OCI-M1 (cell line): ENCODE measurements around the gene CRAT.
A peak's percentile ranks its signal among the peaks of the same experiment; 100 is the strongest.

Source experiments
- DNase-seq: peaks from one replicate; lab custom pipeline; 2025; lab: John Stamatoyannopoulos, UW

Gene CRAT

DNA sequence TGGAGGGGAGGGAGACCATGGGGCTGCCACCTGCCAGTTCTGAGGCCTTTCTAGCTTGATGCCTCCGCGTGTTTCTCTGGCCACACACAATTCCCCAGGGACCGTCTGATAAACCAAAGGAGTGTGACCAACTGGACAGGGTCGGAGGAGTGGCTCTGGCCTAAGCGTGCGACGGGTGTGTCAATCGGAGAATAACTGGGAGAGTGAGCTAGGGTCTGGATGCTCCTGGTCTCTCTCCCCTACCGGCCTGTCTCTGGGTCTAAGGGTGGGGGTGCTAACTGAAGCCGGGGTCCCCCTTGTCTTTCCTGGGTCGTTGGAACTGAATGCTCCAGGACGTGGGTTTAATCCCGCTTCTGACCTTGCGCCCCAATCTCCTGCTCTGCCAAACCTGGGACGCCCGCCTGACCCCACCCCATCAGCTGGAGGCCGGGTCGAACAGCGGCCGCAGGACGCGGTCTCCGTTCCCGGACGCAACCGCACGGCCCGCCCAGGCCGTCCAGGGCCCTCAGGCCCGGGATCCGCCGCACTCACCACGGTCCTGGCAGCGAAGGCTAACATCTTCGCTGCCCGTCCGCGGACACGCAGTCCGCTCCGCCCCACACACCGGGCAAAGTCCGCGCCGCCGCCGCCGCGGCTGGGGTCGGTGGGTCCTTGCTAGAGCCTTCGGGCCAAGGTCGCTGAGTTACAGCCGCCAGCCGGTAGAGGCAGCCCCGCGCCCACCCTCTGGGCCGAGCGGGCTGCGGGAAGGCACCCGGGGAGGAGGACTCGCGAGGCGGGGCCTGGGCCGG lies 447 bp downstream of the CRAT start:
- DNase-seq, result no peak

DNA sequence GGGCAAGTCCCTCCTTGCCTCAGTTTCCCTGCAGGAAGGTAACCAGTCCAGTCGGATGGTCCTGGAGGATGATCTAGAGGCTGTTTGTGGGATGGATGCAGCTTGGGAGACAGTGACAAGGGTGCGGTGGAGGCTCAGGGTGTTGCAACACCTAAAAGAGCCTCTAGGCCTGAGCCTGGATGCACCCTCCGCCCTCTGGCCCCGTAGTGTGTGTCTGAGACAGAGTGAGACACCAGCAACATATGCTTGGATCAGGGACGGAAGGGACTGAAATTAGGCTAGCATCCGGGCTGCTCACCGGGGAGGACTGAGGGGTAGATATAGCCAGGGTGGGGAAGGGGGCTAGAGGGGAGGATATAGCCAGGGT lies 1.1 kb downstream of the CRAT start:
- DNase-seq, result no peak

DNA sequence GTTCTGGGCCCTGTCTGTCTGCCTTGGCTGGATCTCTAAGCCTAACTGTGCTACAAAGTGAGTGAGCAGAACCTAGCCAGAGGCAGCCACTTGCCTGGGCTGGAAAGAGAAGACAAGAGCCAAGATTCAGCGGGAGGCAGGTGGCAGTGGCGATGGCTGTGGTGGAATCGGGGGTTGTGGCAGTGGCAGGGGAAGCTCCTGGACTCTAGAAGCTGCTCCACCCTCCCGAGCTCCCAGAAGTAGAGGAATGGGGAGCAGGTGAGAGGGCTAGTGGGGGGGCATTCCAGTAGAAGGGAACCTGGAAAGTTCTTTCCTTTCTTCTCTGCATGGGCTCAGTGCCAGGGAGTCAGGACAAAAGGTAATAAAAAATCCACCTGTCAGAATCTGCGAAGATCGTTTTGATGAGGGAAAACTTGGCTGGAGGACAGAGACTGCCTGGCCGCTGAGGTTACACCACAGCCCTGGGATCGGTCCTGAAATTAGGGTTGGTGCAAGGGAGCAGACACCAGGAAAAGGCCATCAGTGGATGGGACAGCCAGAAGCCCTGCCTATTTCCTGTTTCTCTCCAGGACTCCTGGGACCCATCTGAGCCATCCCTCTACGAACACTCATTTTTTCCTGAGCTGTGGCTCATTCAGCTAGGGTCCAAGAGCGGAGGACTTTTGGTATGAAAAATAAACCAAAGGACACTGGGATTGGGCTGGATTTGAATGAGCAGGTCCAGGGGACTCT lies 1.6 kb downstream of the CRAT start:
- no peak for DNase-seq

DNA sequence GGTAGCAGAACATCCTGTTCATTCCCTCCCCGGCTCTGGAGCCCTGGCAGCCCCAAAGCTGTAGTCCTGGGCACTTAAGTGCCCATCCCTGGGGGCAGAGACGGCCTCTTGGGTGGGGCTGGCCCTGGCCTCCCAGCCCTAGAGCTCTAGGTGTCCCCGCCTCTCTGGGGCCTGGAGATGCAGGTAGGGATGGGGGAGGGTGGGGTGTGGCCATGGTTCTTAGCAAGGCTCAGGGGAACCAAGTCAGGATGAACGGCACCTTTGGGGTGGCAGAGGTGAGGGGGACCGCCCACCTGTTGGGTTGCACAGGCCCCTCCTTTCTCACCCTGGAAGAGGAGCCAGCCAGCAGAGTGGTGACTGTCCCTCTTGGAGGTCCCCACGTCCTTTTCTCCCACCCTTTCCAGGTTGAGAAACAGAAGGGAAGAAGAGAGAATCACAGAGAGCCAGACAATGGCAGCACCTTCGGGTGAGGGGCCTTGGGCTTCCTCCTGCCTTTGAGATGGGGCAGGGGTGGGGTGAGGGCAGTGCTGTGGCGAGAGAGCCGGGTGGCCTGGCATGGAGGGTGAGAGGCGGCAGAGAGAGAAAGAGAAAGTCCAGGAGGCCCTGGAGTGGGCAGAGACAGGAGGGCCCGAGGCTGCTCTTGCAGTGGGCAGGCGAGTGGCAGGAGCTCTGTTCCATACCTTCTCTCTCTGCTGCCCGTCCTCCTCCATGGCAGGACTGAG lies 2.3 kb downstream of the CRAT start:
- DNase-seq, result no peak

DNA sequence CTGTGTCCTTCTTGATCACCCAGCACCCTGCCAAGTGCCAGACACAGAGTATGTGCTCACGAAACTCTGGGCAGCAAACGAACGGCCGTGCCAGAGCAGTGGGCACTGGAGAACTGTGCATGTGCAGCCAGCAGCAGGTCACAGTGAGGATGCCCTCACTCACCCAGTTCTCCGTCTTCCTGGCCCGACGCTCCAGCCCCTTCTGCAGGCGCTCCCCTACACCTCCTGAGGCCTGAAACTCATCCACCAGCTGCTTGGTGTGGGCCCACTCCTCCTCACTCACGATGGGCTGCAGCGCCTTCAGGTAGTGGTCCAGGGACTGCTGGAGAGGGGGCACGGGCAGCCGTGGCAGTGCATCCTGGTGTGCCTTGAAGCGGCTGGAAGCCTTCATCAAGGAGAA lies 2.9 kb downstream of the CRAT start:
- no peak for DNase-seq

DNA sequence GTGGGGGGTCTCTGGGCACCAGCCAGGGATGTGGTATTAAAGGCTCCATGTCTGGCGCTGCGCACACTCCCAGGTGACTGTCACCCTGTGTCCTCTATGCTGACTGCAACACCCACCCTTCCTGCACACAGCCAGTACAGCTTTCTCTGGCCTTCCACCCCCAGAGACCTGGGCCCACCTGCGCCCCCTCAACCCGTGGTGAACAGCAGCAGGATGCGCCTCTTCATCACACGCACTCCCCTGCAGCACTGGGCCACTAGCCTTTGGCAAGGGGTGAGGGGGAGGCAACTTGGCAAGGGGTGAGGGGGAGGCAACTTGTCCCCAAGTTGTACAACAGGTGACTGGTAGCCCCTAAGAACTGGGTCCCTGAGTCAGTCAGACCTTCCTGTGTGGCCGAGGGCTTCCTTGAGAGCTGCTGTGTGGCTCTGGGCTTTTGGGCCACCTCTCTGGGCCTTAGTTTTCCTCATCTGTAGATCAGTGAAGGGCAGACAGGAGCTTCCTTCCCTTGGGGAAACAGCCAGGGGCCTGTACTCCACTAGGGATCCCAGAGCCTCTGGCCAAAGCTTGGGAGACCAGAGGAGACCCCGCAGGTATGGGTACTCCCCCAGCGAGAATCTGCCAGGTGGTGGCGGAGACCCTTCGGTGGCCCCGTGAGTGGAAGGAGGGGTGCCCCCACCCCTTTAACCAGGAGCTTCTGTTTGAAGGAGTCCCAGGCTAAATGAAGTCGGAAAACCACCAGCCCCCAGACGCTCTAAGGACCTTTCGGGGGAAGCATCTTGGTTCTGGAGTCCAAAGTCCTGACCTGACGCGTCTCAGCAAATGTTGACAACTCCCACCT lies 4.5 kb downstream of the CRAT start:
- no peak for DNase-seq

DNA sequence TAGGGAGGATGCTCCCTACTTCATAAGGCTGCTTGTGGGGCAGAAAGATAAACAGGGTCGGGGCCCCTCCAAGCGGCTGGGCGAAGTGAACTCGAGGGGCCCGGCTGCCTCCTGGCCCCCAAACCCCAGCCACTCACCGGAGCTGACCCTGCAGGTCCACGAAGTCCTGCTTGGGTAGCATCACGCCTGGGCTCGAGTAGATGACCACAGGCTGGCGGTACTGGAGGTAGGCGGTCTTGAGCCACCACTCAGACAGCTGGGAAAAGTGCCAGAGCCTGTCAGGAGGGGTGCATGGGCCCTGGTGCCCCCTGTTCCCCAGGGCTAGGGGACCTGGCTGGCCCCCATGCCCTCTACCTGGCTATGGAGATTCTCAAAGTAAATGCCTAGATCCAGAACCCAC lies 6.5 kb downstream of the CRAT start:
- no peak for DNase-seq

DNA sequence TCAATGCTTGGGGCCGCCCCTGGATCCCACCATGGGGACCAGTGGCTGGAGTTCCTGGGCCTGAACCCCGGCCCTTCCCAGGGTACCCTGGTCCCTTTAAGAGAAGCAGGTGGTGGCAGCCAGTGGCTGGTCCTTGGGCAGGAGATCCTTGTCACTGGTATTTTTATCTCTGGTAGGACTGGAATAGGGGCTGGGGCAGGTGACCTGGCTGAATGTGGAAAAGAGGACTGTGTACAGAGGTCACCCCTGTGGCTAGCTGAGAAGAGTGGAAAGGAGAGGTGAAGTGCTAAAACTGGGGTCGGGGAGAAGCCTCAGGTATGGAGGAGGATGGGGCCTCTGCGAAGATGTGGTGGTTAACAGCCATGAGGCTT lies 7.0 kb downstream of the CRAT start:
- DNase-seq, result no peak

DNA sequence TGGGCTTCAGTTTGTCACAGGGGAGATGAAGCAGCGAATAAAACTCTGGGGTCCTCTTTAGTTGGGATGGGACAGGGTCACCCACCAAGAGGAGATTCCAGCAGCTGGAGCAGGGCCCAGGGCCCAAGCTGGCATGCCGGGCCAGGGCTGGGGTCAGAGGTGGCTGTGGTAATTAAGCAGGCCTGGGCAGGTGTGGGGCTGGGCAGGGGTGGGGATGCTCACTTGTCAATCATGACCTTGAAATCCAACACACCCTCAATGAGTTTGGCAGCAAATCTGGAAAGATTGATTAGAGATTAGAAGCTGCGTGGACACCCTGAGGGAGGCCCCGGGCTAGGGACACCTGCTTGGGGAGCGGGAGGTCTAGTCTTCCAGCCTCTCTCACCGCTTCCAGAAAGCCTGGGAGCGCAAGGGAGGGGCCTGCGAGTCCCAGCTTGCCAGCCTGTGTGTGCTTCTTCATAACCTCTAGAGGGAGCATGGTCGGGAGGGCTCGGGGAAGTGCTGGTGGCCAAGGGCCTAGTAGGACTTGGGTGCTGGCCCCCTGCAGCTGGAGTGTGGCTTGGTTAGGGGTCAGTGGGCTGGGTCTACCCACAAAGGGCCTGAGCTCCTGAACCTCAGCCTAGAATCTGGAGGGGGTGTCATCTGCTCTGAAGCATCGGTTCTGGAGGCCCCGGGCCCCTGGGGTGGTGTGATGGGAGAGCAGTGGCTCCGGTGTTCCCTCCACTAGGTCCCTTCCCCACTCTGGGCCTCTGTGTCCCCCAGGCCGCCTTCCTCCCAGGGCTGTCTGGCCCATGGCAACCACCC lies 7.6 kb downstream of the CRAT start:
- DNase-seq, result peak; percentile 66

DNA sequence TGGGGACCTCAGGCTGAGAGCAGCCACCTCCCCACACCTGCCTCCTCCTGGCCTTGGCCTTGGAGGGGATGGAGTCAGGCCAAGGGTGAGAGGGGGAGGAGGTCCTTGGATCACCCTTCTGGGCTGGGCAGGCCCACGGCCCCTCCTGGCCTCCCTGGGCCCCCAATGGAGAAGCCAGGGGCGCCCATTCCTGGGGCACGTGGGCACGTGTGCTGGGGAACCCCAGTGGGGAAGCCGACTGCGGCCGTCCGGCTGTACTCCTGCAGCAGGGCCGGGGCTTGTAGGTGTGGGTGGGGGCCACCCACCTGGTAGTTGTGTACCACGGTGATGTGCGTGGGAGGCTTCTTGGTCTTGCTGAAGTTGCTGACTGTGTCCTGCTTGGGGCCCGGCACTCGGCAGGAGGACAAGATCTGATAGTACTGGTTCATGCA lies 8.5 kb downstream of the CRAT start:
- no peak for DNase-seq

DNA sequence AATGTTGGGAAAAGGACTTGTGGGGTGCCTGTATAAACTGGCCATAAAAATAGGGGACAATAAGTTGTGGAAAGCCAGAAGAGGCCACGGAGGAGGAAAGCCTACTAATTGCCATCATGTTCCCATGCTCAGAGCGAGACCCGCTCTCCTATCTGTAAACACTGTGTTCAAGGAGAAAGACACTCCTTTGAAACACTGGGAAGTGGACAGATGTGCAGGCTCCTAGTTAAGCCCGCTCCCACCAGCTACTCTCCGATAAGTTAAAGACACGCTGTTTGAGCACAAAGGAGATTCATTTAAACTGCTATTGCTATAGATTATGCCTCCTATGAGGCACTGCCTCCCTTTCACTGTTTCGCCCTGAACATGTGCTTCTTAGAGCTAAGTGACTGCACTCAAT lies 9.3 kb downstream of the CRAT start:
- DNase-seq, result no peak

DNA sequence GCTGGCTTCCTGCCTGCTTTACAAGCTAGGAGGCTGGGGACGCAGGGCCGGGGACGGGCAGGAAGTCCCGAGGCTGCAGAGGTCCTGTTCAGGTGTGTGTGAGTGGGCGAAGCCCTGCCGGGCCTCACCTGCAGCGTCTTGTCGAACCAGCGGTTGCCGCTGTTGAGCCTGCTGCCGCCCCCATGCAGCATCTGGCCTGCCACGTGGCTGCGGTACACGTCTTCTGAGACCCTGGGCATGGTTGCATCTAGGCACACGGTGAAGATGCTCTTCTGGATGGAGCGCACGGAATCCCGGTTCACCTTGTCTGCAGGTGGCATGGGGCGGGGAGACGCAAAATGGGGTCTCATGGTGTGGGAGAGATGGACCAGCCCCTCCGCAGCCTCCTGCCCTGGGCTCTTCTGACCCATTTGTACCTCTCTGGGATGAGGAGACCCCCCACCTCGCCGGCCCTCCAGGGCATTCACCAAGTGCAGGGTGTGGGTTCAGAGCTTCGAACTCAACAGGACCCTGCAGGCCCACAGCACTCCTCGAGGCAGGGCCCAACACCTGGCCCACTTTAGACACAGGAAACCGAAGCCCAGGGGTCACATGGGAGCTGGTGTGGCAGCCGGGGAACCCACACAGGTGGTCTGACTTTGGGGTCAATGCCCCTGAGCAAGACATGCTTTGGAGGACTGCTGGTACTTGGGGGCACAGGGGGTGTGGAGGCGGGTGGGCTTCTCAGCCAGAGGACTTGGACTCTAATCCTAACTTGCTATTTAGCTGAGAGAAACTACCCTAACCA lies 10.0 kb downstream of the CRAT start:
- no peak for DNase-seq

DNA sequence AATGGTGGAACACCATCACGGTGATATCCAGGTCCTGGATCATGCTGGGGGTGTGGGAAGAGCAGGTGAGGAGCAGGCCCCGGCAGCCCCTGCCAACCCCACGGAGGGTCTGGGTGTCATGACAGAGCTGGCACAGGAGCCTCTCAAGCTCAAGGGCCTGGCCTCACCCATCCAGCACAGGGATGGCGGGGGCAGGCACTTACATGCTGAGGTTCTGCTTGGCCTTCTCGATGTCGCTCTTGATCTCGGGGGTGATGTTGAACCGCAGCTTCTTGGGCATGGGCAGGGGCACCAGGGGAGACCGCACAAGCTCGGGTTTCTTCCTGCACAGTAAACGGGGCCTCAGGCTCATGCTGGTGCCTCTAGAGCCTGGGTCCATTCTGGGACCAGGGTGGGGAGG lies 12.3 kb downstream of the CRAT start:
- no peak for DNase-seq

DNA sequence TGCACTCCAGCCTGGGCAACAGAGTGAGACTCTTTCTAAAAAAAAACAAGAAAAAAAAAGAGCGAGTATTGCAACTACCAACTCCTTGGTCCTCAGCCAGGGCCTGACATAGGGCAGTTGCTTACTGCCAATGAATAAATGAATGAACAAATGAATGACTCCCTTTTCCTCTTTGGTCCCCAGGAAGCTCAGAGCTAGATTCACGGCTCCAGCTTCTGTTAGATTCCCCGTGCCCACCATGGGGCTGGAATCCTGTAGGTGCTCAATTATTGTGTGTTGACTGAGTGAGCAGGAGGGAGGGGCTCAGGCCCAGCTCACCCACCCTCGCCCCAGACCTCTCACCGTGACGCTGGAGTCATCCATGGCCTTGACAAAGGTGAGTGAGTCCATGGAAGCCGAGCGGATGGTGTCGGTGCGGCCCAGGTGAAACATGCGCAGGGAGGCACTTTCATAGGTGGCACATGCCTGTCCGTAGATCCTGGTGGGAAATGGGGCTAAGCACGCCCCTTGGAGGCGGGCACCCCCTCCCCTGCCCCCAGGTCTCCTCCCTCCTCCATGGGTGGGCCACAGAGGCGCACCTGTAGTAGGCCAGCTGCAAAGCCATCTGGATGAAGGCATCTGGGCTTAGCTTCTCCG lies 12.8 kb downstream of the CRAT start:
- DNase-seq, result no peak

DNA sequence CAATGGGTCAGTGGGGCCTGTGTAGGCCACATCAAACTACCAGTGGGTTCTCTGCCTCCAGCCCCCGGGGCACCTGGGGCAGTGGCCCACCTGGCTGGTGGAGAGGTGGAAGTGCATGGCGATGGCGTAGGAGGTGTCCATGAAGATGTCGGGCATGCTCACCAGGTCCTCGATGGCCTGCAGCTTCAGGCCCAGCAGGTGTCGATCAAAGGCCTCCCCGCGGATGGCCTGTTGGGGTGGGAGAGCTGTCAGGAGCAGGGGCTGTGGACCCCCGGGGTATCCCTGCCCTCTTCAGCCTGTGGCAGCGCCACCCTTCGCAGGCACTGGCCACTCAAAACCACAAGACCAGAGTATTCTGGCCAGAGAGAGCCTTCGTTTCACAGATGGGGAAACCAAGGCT lies 14.7 kb downstream of the CRAT start:
- no peak for DNase-seq

DNA sequence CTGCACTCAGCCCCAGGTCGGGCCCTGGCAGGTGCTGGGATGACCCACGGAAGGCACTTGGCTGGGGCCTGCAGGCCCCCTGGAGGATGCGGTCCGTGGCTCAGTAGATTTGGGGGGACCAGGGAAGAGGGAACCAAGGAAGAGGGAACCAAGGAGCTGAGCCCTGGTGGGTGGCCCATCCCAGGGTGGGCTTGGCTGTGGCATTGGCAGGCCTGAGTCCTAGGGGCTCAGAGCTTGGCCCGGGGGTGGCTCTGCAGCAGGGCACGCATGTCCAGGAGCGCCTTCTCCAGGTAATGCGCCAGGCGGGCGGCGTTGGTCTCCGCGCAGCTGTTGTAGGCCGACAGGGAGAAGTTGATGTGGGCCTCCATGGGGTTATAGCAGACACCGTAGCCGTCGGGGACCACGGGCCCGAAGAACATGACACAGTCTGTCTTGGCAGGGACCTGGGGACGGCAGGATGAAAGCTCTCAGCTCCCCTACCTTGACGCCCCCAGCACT lies 15.4 kb downstream of the CRAT start:
- no peak for DNase-seq

DNA sequence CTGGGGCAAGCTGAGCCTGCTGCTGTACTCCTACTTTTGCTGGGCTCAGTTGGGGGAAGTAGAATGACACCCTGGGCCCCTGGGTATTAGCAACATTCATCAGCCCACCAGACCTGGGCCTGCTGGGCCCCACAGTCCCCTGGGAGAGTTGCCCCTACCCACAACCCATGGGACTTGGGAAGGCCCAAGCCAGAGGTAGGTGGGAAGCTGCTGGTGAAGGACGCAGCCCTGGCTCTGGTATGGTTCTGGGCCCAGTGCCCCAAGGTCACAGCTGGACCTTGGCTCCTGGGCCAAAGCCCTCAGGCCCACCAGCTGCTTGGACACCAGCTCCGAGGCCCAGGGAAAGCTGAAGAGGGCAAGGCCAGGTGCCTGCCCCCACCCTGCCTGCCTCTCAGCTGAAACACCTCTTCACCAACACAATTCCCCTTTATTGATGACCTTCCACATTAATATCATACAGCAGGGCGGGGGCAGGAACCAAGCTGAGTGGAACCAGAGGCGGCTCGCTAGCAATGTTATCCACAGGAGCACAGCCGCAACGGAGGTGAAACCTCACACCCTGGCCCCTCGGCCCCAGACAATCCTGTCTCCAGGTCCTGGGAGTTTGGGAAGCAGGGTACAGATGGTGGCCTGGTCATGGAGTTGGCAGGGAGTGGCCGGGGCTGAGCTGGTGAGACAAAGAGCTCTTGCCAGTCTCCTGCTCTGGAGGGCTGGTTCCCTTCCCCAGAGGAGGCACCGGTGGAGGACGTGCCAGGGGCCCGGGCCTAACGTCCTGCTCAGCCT lies 16.0 kb downstream of the CRAT start:
- DNase-seq, result no peak

DNA sequence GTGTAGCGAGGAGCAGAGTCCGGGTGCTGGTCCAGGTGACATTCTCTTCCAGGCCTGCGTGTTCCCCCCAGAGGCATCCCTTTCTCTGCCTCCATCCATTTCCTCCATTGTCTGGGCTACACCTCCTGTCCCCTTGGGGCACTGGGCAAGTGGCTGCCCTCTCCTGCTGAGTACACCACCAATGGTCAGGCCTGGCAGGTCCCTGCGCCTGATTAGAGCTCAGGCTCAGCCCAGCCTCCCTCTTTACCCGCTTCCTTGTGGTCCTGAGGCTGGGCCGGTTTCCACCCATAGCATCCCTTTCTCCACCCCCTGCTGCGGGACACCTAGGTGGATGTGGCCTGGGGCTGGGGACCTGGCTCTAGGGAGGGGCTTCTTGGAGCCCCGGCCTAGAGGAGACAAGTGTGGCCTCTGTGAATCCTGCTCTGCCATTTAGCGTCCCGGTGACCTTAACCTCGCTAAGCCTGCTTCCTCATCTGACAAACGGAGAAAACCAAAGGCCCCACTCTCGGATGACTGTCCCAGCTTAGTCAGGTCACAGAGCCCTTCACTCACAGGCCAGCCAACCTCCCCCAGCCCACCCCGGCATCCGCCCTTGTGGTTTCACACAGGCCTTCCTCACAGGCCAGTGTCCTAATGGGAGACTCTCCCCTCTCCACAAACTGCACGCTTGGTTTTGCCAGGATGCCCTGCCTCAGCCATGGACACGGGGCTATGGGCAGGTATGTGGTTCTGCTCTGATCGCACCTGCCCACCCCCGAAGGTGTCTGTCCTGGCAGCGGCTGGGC lies 16.8 kb downstream of the CRAT start:
- DNase-seq, result no peak
